AG09319 (cell line): Measurements from ENCODE around the gene SLC35A3.

ENCODE experiments used
- DNase-seq: peaks from one replicate; pipeline ENCODE4 v3.0.0-alpha.2; 2010; ENCODE audit warnings: low read depth; ENCODE audit errors: extremely low read depth
- TF ChIP-seq, protein P1 (sequence below): IDR thresholded peaks from 2 replicates; pipeline ENCODE4 v1.5.1; 2011; ENCODE audit warnings: low read depth, mild to moderate bottlenecking, inconsistent platforms, low read length, moderate library complexity

Gene SLC35A3

DNA sequence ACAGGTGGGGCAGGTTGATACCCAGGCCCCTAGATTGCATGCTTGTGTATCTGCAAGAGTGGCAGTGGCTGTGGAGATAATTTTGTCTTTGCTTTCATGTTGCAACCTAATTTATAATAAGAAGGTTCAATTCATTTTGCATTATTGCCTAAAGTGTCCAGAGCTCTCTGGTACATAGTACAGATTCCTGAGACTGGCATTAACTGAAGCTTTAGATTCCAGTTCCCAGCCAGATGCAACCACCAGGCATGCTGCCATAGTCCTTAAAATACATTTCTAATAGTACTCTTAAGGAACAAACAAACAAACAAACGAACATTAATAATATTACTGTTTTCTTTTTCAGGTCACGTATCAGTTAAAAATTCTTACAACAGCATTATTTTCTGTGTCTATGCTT lies 36.9 kb downstream of the SLC35A3 start:
- TF ChIP-seq, protein P1, sequence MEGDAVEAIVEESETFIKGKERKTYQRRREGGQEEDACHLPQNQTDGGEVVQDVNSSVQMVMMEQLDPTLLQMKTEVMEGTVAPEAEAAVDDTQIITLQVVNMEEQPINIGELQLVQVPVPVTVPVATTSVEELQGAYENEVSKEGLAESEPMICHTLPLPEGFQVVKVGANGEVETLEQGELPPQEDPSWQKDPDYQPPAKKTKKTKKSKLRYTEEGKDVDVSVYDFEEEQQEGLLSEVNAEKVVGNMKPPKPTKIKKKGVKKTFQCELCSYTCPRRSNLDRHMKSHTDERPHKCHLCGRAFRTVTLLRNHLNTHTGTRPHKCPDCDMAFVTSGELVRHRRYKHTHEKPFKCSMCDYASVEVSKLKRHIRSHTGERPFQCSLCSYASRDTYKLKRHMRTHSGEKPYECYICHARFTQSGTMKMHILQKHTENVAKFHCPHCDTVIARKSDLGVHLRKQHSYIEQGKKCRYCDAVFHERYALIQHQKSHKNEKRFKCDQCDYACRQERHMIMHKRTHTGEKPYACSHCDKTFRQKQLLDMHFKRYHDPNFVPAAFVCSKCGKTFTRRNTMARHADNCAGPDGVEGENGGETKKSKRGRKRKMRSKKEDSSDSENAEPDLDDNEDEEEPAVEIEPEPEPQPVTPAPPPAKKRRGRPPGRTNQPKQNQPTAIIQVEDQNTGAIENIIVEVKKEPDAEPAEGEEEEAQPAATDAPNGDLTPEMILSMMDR: no peak
- no peak for DNase-seq

DNA sequence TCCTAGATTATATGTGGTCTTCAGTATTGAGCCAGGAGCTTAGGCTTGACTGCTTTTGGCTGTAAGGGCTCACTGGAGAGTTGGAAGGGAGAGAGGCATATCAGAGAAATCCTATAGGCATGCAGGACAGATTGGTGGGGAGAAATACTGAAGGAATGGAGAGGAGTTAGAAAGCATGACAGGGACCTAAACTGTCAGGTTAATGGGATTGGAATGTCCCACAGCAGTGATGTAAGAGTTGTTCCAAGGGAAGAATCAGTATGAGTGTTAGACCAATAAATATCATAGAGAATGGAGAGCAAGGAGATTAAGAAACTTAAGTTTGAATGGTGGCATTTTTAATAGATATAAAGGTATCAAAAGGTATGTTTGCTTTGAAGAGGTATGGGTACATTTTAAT lies 39.7 kb downstream of the SLC35A3 start:
- no peak for DNase-seq
- TF ChIP-seq, protein P1: no peak

- TF ChIP-seq, protein P1: no peak
- no peak for DNase-seq
Observed at GRCh38 chr1:100010804-100011203, 41.0 kb downstream of the SLC35A3 start.

DNA sequence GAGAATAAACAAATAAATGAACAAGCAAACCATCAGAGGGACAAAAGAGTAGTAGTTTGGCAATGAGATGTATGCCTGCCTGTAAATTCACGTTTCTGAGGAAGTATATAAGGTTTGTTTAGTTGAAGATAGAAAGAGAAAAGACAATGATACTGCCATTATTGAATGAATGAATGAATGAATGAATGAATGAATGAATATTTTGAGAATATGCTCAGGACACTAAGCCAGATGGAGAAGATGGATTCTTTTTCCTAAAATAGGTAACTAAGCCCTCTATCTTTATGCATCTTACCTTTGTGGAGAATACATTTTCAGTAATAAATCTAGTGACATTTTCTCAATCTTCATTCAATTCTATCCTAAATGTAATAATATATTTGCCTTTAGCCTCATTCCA lies 49.4 kb downstream of the SLC35A3 start:
- DNase-seq: no peak
- TF ChIP-seq, protein P1: no peak

DNA sequence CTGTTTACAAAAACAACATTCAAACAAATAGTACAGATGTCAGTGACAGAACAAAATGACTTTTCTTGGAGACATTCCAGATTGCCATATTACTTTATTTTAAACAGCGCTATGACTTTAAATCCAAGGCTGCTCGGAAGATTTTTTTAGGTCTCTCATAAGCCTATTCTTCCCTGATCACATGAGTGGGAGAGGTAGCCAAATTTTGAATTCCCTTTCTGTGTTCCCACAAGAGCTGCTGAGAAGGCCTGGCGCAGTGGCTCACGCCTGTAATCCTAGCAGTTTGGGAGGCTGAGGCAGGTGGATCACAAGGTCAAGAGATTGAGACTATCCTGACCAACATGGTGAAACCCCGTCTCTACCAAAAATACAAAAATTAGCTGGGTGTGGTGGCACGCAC lies 53.7 kb downstream of the SLC35A3 start:
- no peak for DNase-seq
- TF ChIP-seq, protein P1: no peak

DNA sequence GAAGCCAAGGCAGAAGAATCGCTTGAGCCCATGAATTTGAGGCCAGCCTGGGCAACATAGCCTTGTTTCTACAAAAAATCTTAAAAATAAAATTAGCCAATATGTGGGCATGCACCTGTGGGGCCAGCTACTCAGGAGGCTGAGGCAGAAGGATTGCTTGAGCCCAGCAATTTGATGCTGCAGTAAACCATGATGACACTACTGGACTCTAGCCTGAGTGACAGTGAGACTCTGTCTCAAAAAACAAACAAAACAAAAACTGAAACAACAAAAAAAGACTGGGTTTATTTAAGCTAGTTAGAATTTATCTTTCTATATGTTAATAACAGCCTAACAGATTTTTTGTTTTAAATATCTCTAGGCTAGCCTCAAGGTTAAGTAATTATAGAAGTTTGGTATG lies 57.4 kb downstream of the SLC35A3 start:
- TF ChIP-seq, protein P1: no peak
- DNase-seq: no peak

DNA sequence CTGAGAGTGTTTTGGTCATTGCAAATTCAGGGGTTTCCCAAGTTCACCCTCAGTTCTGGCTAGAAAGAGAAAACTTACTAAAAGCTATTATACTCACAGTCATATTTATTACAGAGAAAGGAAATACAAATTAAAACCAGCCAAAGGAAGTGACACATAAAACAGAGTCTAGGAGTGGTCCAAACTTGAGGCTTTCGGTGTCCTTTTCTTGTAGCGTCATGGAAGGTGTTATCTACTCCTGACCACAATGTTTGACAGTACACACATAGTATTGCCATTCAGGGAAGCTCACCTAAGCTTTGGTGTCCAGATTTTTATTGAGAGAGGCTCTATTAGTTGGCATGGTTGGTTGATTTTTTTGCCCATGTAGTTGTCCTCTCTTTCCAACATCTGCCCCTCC lies 59.0 kb downstream of the SLC35A3 start:
- DNase-seq: no peak
- TF ChIP-seq, protein P1: no peak
